ENCODE measurements around the gene REG1B. TPM values are rescaled to one million over a fixed set of nuclear protein-coding genes. Genes with fewer than 3 reads are reported as not detected.

REG1B gene
- total and polyA plus RNA-seq, 2 of the 4 experiments (the other 2 are of a cell fraction) = not detected

DNA sequence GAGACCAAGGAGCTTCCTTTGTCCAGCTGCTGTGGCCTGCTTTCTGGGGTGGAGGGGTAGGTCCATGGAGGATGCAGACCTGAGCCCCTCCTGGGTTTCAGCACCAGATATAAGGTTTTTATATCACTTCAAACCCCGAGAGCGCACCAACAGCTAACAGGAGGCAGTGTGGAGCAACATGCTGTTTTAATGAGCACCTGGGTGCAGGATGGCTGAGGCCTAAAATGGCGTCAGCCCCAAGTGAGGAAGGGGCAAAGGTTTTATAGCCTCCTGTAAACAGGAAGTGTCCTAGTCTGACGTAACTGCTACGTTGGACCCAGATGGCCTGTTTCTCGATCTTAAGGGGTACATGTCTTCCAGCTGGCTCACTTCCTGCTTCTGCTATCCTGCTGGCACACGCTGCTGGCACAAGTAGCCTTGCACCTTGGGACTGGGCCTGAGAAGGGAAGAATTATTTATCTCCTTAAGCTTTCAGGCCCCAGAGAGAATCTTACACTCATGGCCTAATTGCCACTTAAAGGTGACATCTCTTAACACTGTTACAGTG is 11.4 kb upstream of the REG1B start:
- intact Hi-C loops (cut with micrococcal nuclease) = no loop called here
- Histone ChIP-seq H3K14ac (replicated peaks; ENCODE audit: low read depth, low read length) (no peak overlapping the region), H3K4me3 (ENCODE audit: insufficient read depth, low read depth, low read length) (no peak overlapping the region), H3K4me2 (ENCODE audit: low read depth, low read length) (no peak overlapping the region), H2AK9ac (replicated peaks; ENCODE audit: low read depth, low read length, poor library complexity) (no peak overlapping the region), H3K18ac (ENCODE audit: low read depth, low read length) (no peak overlapping the region), H2BK5ac (ENCODE audit: low read depth, low read length, poor library complexity, severe bottlenecking) (no peak overlapping the region), H2BK20ac (ENCODE audit: low read depth, low read length) (no peak overlapping the region), H4K5ac (ENCODE audit: low read depth, low read length) (no peak overlapping the region), H3K56ac (ENCODE audit: extremely low read depth, insufficient read depth, low read length) (no peak overlapping the region), H3K36me3 (ENCODE audit: control insufficient read depth, insufficient read depth, low read length) (no peaks in the 10 kb centered on the region), H3K9me3 (ENCODE audit: control insufficient read depth, insufficient read depth, low read length) (peaks cover 18% of the 10 kb centered on the region), H3K27me3 (ENCODE audit: control insufficient read depth, insufficient read depth, low read length) (no peaks in the 10 kb centered on the region), H4K91ac (ENCODE audit: insufficient read depth, low read depth, low read length) (no peak overlapping the region), H2AK5ac (ENCODE audit: low read depth, low read length) (no peak overlapping the region), H2AFZ (replicated peaks; ENCODE audit: low read length, poor library complexity) (no peak overlapping the region), H4K8ac (ENCODE audit: low read depth in 2 of 2, low read length in 2 of 2) (no peak overlapping the region), H3K79me1 (ENCODE audit: low read depth in 1 of 2, low read length in 2 of 2) (no peaks in the 10 kb centered on the region), H3K9me1 (ENCODE audit: insufficient read depth, low read length) (no peaks in the 10 kb centered on the region), H3K9ac (ENCODE audit: low read depth, low read length) (no peak overlapping the region), H3K23ac (ENCODE audit: low read depth, low read length) (no peak overlapping the region), H3K4me1 (ENCODE audit: control insufficient read depth, insufficient read depth, low read length) (no peaks in the 10 kb centered on the region), H4K20me1 (ENCODE audit: insufficient read depth, low read length) (no peaks in the 10 kb centered on the region), H3K27ac (ENCODE audit: insufficient read depth, low read length) (no peak overlapping the region), H3K4ac (ENCODE audit: low read depth, low read length) (no peak overlapping the region), H2BK120ac (ENCODE audit: low read depth, low read length) (no peak overlapping the region), H2BK15ac (ENCODE audit: low read depth, low read length) (no peak overlapping the region)
- DNase-seq = no peak
- BruUV-seq (replicated peaks) = no TSS peak
- no peak for TF ChIP-seq MXI1 (IDR thresholded peaks at IDR 0.05; ENCODE audit: borderline replicate concordance, low read depth, low read length)
- TF ChIP-seq MAFK (IDR thresholded peaks at IDR 0.05; ENCODE audit: low read depth, low read length) = no peak
- TF ChIP-seq, protein P1, sequence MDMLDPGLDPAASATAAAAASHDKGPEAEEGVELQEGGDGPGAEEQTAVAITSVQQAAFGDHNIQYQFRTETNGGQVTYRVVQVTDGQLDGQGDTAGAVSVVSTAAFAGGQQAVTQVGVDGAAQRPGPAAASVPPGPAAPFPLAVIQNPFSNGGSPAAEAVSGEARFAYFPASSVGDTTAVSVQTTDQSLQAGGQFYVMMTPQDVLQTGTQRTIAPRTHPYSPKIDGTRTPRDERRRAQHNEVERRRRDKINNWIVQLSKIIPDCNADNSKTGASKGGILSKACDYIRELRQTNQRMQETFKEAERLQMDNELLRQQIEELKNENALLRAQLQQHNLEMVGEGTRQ (IDR thresholded peaks at IDR 0.05; ENCODE audit: low read depth, low read length) = no peak
- TF ChIP-seq RAD21 (IDR thresholded peaks at IDR 0.05; ENCODE audit: low read length) = no peak
- TF ChIP-seq SMC3 (IDR thresholded peaks at IDR 0.05; ENCODE audit: low read depth, low read length) = no peak
- no peak for TF ChIP-seq CEBPB (IDR thresholded peaks at IDR 0.05; ENCODE audit: low read depth, low read length)
- no peak for TF ChIP-seq FOS (IDR thresholded peaks at IDR 0.05; ENCODE audit: low read depth, low read length)
- TF ChIP-seq POLR2A (IDR thresholded peaks at IDR 0.05; ENCODE audit: low read depth, low read length) = no peak
- TF ChIP-seq, protein P2, sequence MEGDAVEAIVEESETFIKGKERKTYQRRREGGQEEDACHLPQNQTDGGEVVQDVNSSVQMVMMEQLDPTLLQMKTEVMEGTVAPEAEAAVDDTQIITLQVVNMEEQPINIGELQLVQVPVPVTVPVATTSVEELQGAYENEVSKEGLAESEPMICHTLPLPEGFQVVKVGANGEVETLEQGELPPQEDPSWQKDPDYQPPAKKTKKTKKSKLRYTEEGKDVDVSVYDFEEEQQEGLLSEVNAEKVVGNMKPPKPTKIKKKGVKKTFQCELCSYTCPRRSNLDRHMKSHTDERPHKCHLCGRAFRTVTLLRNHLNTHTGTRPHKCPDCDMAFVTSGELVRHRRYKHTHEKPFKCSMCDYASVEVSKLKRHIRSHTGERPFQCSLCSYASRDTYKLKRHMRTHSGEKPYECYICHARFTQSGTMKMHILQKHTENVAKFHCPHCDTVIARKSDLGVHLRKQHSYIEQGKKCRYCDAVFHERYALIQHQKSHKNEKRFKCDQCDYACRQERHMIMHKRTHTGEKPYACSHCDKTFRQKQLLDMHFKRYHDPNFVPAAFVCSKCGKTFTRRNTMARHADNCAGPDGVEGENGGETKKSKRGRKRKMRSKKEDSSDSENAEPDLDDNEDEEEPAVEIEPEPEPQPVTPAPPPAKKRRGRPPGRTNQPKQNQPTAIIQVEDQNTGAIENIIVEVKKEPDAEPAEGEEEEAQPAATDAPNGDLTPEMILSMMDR (conservative IDR thresholded peaks at IDR 0.05; ENCODE audit: low read depth, low read length) = no peak
- TF ChIP-seq CHD1 (IDR thresholded peaks at IDR 0.05; ENCODE audit: low read depth, low read length) = no peak
- no peak for TF ChIP-seq MAZ (IDR thresholded peaks at IDR 0.05; ENCODE audit: borderline replicate concordance, low read depth, low read length)
- TF ChIP-seq RCOR1 (IDR thresholded peaks at IDR 0.05; ENCODE audit: insufficient replicate concordance, low read length) = no peak
- no peak for TF ChIP-seq NFE2L2 (IDR thresholded peaks at IDR 0.05; ENCODE audit: low read depth, low read length)
- TF ChIP-seq, protein P3, sequence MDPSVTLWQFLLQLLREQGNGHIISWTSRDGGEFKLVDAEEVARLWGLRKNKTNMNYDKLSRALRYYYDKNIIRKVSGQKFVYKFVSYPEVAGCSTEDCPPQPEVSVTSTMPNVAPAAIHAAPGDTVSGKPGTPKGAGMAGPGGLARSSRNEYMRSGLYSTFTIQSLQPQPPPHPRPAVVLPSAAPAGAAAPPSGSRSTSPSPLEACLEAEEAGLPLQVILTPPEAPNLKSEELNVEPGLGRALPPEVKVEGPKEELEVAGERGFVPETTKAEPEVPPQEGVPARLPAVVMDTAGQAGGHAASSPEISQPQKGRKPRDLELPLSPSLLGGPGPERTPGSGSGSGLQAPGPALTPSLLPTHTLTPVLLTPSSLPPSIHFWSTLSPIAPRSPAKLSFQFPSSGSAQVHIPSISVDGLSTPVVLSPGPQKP (IDR thresholded peaks at IDR 0.05; ENCODE audit: borderline replicate concordance, low read depth, low read length) = no peak
- TF ChIP-seq BHLHE40 (IDR thresholded peaks at IDR 0.05; ENCODE audit: low read depth, low read length) = no peak
- TF ChIP-seq RFX5 (IDR thresholded peaks at IDR 0.05; ENCODE audit: low read depth, low read length) = no peak
- ChIA-PET CTCF (no interaction called here), POLR2A (ENCODE audit: unreplicated experiment) (no interaction called here)
- ATAC-seq (ENCODE audit: low read depth) = no peak
- 0% methylated on average over 1 of the region's 7 CpGs; no CpG with 5 or more reads in 1 of the 2 experiments for WGBS, 2 experiments (ENCODE audit: extremely low coverage in 2 of 2, insufficient read length in 1 of 2)
- in situ Hi-C loops (cut with MboI; ENCODE audit: low sequenced_read_pairs) = no loop called here
- dilution Hi-C loops (cut with HindIII; ENCODE audit: low sequenced_read_pairs, unreplicated experiment) = no loop called here
